Measurements from ENCODE around the gene ATG5.

GRCh38 chr6:106185615-106186014 is 139.9 kb downstream of the ATG5 start:
- TF ChIP-seq POLR2A (IDR thresholded peaks at IDR 0.05; ENCODE audit: low read depth, low read length) (no peak), POLR2AphosphoS5 (IDR thresholded peaks at IDR 0.05; ENCODE audit: low read depth, low read length) (no peak)

All from GM12892 (cell line).